ENCODE measurements around the gene SLC4A11. TPM values are rescaled to one million over a fixed set of nuclear protein-coding genes. Genes with fewer than 3 reads are reported as not detected.
"Not testable (repeated sequence)": the region's sequence is repeated elsewhere in the genome, so short reads cannot be mapped to it uniquely, and the experiment has no call there.

The SLC4A11 gene
- total RNA-seq, 2 donors from 2014 or later, result 0.53 to 1.9 TPM

DNA sequence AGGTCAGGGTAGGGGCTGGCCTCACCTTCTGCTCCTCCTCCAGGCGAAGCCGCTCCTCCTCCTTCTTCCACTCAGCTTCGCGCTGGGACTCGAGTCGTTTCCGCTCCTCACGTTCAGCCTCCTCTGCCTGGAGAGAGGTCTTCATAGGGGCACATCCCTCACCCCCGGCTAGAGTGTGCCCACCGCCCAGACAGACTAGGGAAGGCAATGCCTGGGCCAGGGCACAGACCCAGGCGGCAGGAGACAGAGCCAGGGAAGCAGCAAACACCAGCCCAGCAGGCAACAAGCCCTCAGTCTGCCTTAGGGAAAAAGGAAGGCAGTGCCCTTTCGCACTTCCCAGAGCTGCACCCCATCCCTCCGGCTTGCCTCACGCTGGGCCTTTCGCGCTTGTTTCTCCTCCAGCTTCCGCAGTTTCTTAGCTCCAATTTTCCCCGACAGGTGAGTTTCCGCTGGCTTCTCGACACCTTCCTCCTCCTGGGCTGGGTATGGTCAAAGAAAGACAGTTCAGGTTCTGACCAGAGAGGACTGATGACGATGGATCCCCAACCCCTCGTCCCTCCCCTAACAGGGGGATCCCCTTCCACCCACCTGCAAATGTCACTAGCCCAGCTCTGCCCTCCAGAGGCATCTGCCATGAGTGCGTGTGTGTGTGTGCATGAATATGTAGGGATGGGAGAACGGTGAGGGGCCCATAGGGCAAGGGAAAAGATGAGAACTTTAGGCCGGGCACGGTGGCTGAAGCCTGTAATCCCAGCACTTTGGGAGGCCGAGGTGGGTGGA, 38.8 kb downstream of the SLC4A11 start:
- H3K36me3 Mint-ChIP-seq (ENCODE audit: insufficient read depth in 2 of 2), result peaks cover 12 to 29% of the 10 kb centered on the region in 2 donors
- no peaks in the 10 kb centered on the region for H3K27me3 Mint-ChIP-seq (ENCODE audit: low read depth)
- no peak overlapping the region for H3K4me3 Mint-ChIP-seq
- peaks cover 26% of the 10 kb centered on the region for H3K4me1 Mint-ChIP-seq (ENCODE audit: low read depth)
- ATAC-seq (replicated peaks in 1 of 2), result no peak
- DNase-seq, result no peak
- H3K27ac Mint-ChIP-seq, result no peak overlapping the region
- H3K9me3 Mint-ChIP-seq, result no peaks in the 10 kb centered on the region

- peaks cover 12 to 30% of the 10 kb centered on the region in 2 donors for H3K36me3 Mint-ChIP-seq (ENCODE audit: insufficient read depth in 2 of 2)
- H3K27ac Mint-ChIP-seq, result peak overlapping the region; percentile 72
- no peaks in the 10 kb centered on the region for H3K9me3 Mint-ChIP-seq
- H3K4me1 Mint-ChIP-seq (ENCODE audit: low read depth), result peaks cover 21% of the 10 kb centered on the region
- no peak for DNase-seq
- no peak for ATAC-seq (replicated peaks in 1 of 2)
- no peak overlapping the region for H3K4me3 Mint-ChIP-seq
- no peaks in the 10 kb centered on the region for H3K27me3 Mint-ChIP-seq (ENCODE audit: low read depth)
Measured at GRCh38 chr20:3199206-3199605, 39.8 kb downstream of the SLC4A11 start.

DNA sequence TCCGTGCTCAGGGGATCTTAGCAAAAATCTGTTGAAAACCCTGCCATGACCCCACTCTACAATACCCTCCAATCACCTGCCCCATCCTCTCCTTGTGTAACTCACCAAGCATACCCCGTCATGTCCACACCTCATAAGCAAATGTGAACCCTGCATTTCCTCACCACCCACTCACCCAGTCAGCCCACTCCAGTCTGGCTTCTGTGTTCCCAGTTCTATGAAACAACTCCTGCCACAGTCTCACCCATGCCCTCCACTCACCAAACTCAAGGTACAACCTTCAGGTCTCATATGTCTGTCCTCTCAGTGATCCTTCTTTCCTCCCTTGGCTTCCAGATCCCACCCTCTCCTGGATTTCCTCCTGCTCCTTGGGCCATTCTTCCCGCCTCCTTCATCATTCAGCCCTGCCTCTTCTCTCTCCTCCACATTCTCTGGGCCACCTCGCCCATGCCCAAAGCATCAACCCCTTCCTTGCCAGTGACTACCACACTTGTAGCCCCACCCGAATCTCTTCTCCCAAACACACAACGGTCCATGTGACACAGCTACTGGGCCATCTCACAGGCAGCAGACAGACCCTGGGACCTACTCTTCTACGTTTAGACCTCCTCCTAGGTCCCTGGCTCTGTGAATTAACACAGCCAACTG, 43.3 kb downstream of the SLC4A11 start:
- no peak for DNase-seq
- ATAC-seq (replicated peaks in 1 of 2), result no peak
- Mint-ChIP-seq H3K27me3 (ENCODE audit: low read depth) (no peaks in the 10 kb centered on the region), H3K36me3 (ENCODE audit: insufficient read depth in 2 of 2) (peaks cover 17 to 47% of the 10 kb centered on the region in 2 donors), H3K4me1 (ENCODE audit: low read depth) (peaks cover 11% of the 10 kb centered on the region), H3K9me3 (no peaks in the 10 kb centered on the region), H3K27ac (peak overlapping the region; percentile 13), H3K4me3 (no peak overlapping the region)

GRCh38 chr20:3194617-3195280, 44.2 kb downstream of the SLC4A11 start:
- ATAC-seq (replicated peaks in 1 of 2), result peak in 1 of 2 donors; percentile 18
- H3K9me3 Mint-ChIP-seq, result no peaks in the 10 kb centered on the region

DNA sequence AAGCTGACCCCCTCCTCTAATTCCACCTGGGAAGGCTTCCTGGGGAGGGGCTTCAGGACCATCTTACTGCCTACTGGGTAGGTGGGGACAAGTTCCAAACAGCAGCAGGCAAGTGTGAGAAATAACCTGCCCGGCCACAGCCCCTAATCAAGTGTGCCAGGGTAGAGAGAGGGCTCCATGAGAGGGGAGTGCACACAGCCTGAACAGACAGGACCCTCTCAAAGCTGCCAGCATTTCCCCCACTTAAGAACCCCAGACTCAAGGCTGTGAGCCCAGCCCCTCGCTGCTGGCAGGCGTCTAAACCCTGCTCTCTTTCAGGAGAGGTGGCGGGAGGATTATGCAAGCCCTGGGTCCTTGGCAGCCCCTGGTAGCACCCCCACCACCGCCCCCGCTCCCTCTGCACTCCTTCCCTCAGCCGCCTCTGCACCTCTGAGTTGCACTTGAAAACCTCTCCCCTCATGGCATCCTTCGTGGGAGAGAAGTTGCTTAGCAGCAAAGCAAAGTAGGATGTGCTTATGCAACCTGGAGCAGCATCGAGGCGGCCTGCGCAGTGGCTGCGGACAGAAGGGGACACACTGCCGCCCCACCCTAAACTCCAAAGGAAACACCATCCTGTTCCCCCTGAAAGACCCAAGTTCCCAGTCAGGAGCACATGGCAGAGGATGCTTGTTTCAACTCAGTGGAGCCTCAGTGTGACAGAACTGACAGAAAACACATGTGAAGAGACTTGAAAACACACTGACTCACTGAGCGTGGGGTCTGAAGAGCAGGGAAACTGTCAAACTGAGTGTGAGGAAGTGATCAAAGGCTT, 45.0 kb downstream of the SLC4A11 start:
- Mint-ChIP-seq H3K27ac (peak overlapping the region; percentile 52), H3K9me3 (no peaks in the 10 kb centered on the region), H3K36me3 (ENCODE audit: insufficient read depth in 2 of 2) (peaks cover 13 to 38% of the 10 kb centered on the region in 2 donors), H3K27me3 (ENCODE audit: low read depth) (no peaks in the 10 kb centered on the region), H3K4me1 (ENCODE audit: low read depth) (peaks cover 16% of the 10 kb centered on the region), H3K4me3 (no peak overlapping the region)
- DNase-seq (no peak), ATAC-seq (replicated peaks in 1 of 2) (peak in 1 of 2 donors; percentile 64)

More at GRCh38 chr20:3194617-3195280, 44.2 kb downstream of the SLC4A11 start:
- Mint-ChIP-seq H3K4me3 (no peak overlapping the region), H3K36me3 (ENCODE audit: insufficient read depth in 2 of 2) (peaks cover 17 to 41% of the 10 kb centered on the region in 2 donors), H3K27me3 (ENCODE audit: low read depth) (no peaks in the 10 kb centered on the region), H3K4me1 (ENCODE audit: low read depth) (peaks cover 11% of the 10 kb centered on the region), H3K27ac (peak overlapping the region; percentile 13)
- DNase-seq, result no peak

GRCh38 chr20:3192226-3193015, 46.6 kb downstream of the SLC4A11 start:
- H3K36me3 Mint-ChIP-seq (ENCODE audit: insufficient read depth in 2 of 2), result peaks cover 12 to 31% of the 10 kb centered on the region in 2 donors
- peaks cover 16% of the 10 kb centered on the region for H3K4me1 Mint-ChIP-seq (ENCODE audit: low read depth)
- no peak for ATAC-seq (replicated peaks in 1 of 2)
- no peaks in the 10 kb centered on the region for H3K27me3 Mint-ChIP-seq (ENCODE audit: low read depth)
- H3K4me3 Mint-ChIP-seq, result no peak overlapping the region
- no peak overlapping the region for H3K27ac Mint-ChIP-seq
- DNase-seq, result no peak
- H3K9me3 Mint-ChIP-seq, result no peaks in the 10 kb centered on the region

DNA sequence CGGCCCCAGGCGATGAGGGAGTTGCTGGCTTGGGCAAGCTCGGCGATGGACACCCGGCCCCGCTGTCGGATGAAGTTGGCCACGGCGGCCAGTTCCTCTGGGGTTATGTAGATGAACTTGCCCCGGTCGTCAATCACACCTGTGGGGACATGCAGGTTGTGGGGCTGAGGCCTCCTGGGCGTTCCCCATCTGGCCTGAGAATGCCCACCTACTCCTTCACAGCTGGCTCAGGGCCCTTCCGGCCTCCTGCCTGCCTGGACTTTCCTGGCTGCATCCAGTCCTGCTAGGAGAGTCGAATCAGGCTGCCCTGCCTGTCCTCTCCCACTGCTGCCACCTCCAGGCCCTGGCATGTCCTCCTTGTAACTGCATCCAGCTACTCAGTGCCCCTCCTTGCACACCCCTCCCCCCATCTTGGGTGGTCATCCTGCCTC, 48.3 kb downstream of the SLC4A11 start:
- H3K4me1 Mint-ChIP-seq (ENCODE audit: low read depth), result peaks cover 13% of the 10 kb centered on the region
- peaks cover 8 to 23% of the 10 kb centered on the region in 2 donors for H3K36me3 Mint-ChIP-seq (ENCODE audit: insufficient read depth in 2 of 2)
- H3K27me3 Mint-ChIP-seq (ENCODE audit: low read depth), result no peaks in the 10 kb centered on the region

GRCh38 chr20:3189561-3190131, 49.3 kb downstream of the SLC4A11 start:
- Mint-ChIP-seq H3K27ac (no peak overlapping the region), H3K27me3 (ENCODE audit: low read depth) (no peaks in the 10 kb centered on the region), H3K4me1 (ENCODE audit: low read depth) (peaks cover 5% of the 10 kb centered on the region), H3K4me3 (no peak overlapping the region), H3K36me3 (ENCODE audit: insufficient read depth in 2 of 2) (peaks cover 4 to 20% of the 10 kb centered on the region in 2 donors), H3K9me3 (no peaks in the 10 kb centered on the region)
- DNase-seq (no peak), ATAC-seq (replicated peaks in 1 of 2) (no peak)

More for the DNA sequence above, 48.3 kb downstream of the SLC4A11 start:
- Mint-ChIP-seq H3K9me3 (no peaks in the 10 kb centered on the region), H3K4me3 (no peak overlapping the region), H3K27ac (no peak overlapping the region)
- ATAC-seq (replicated peaks in 1 of 2) (no peak), DNase-seq (no peak)

- DNase-seq (no peak), ATAC-seq (replicated peaks in 1 of 2) (peak in 1 of 2 donors; percentile 63)
- Mint-ChIP-seq H3K4me1 (ENCODE audit: low read depth) (peaks cover 5% of the 10 kb centered on the region), H3K27me3 (ENCODE audit: low read depth) (no peaks in the 10 kb centered on the region), H3K27ac (no peak overlapping the region), H3K4me3 (no peak overlapping the region), H3K9me3 (no peaks in the 10 kb centered on the region), H3K36me3 (ENCODE audit: insufficient read depth in 2 of 2) (peaks cover 4 to 18% of the 10 kb centered on the region in 2 donors)
Measured at GRCh38 chr20:3188823-3189413, 50.1 kb downstream of the SLC4A11 start.

- not testable (repeated sequence) for H3K4me1 Mint-ChIP-seq (ENCODE audit: low read depth); ATAC-seq (replicated peaks in 1 of 2)
Measured at GRCh38 chr20:3187861-3188260, 51.1 kb downstream of the SLC4A11 start.

DNA sequence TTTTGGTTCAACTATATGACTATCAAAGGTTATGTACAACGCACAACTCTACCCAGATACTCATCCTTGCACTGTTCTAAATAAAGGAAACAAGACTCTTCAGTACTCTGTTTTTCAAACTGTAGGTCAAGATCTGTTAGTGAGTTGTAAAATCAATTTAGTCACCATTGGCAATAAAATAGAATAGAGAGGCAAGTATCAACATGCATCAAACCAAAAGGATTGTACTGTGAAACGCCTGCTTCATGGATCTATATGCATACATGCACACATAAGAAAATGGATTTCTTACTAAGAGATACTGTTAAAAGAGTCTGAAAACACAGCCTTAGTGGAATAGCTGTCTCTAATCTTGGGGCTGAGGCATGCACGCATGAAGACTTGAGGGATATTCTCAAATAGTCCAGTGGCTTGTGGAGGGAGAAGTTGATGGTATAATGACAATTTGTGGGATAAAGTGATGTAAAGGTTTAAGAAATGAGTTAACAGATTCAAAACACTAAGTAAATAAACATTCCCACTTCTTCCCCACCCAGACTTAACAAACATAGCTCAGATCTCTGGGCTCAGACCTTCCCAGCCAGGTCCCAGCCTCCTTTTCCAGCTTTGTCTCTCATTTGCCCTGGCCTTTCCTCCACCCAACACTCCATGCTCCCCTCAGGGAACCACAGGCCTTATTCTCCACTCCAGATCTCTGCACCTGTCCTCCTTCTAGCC, 54.9 kb downstream of the SLC4A11 start:
- ATAC-seq (replicated peaks in 1 of 2) (no peak), DNase-seq (no peak)
- Mint-ChIP-seq H3K9me3 (no peaks in the 10 kb centered on the region), H3K4me3 (no peak overlapping the region), H3K27me3 (ENCODE audit: low read depth) (no peaks in the 10 kb centered on the region), H3K4me1 (ENCODE audit: low read depth) (peaks cover under 1% of the 10 kb centered on the region), H3K27ac (no peak overlapping the region), H3K36me3 (ENCODE audit: insufficient read depth in 2 of 2) (no peaks in the 10 kb centered on the region)

More at GRCh38 chr20:3187861-3188260, 51.1 kb downstream of the SLC4A11 start:
- peaks cover 4 to 17% of the 10 kb centered on the region in 2 donors for H3K36me3 Mint-ChIP-seq (ENCODE audit: insufficient read depth in 2 of 2)
- not testable (repeated sequence) for H3K9me3 Mint-ChIP-seq; H3K27me3 Mint-ChIP-seq (ENCODE audit: low read depth); DNase-seq; H3K27ac Mint-ChIP-seq; H3K4me3 Mint-ChIP-seq
